Measurements from ENCODE around the gene PPP1R26. TPM values are rescaled to one million over a fixed set of nuclear protein-coding genes. Genes with fewer than 3 reads are reported as not detected.

Gene PPP1R26, protein sequence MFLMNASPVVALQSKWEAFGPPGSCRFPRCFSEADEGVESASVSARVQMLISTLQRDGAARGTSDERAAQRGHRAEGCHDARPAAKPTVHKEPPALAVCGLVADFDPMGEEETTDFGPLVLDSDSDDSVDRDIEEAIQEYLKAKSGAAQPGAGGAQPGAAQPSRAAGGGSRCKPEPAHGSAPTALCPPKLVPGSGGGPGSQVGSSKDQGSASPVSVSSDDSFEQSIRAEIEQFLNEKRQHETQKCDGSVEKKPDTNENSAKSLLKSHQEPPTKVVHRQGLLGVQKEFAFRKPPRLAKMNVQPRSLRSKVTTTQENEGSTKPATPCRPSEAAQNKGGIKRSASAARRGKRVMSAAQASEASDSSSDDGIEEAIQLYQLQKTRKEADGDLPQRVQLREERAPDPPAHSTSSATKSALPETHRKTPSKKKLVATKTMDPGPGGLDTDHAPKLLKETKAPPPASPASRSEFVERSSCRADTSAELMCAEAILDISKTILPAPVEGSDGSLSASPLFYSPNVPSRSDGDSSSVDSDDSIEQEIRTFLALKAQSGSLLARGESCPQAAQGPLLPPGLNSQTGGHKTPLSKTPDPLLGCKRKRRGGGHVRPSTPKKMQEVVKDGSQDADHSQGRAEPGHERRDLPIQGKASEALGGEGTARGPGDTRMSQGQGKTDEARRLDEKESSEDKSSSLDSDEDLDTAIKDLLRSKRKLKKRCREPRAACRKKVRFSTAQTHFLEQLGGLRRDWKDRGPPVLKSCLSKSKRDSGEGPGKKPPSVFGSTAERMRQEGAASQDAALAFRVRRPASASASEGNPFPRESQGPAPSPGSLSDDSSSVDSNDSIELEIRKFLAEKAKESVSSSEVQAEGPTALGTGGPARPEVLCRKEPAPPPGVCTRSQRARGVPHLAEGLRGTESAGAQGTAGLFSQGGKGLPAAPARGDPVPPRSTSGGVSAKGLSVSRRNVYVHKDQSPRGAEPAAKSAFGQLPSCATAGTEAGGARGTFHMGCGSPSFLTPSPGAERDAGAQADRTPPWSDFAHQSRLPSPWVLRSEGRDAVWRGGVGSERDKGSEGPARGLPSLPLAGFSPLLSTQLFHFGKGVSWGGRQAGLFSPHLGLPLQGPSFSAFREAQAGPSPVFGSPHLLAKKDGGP (N-terminal part only)
- total RNA-seq = 9.1 and 11.1 TPM in 2 replicates

DNA sequence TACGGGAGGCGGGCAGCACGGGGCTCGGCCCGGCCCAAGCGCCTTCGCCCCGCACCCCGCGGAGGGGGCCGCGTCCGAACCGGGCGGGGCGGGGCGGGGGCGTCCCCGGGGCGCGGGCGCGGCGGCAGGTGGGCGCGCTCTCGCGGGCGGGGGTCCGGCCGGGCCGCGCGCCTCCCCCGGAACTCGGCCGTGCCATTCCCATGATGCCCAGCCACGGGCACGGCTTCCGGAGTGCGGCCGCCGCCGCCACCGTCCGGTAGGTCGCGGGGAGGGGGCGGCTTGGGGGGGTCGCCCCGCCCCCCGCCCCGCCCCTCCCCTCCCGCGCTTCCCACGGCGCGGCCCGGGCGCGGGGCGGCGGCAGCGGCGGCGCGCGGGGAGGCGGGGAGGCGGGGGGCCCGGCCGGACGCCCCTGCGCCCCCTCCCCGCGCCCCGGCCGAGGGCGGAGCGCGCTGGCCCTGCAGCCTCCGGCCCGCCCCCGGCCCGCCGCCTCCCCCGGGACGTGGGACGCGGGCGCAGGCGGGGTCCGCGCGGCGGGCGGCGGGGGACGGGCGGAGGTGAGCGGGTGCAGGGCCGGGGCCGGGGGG lies at the start of gene PPP1R26:
TSS of gene PPP1R26 (plus strand) at position 314 of the 584 bp plus-strand sequence. CDS start 4,729 bp downstream, outside the sequence.

DNA sequence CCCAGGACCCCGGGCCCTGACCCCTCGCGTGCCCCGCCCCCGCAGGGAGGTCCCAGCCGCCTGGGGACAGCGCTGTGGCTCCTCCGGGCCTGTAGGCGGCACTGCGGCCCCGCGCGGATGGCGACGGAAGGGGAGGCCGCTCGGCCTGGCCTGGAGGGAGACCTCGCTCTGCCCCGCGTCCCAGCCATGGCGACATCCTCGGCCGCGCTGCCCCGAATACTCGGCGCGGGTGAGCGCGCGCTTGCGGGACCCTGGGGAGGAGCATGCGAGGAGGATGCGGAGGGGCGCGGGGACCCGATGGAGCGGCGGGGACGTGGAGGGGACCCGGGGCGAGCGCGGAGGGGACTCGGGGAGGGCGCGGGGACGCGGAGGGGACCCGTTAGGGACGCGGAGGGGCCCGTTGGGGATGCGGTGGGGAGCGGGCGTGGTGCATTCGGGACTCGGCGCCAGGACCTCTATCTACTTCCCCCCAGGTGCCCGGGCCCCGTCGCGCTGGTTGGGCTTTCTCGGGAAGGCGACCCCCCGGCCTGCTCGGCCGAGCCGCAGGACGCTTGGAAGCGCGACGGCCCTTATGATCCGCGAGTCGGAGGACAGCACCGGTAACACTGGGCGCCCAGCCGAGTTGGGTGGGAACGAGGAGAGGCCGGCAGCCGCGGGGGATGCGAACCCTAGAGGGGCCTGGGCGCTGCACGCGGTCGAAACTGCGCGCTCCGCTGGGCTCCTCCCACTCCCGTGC lies 21.1 kb downstream of the PPP1R26 start, which contains the start of gene MRPS2:
TSS of gene MRPS2 (plus strand) at position 158 of the 736 bp plus-strand sequence. CDS start at position 187, 29 bp downstream.

DNA sequence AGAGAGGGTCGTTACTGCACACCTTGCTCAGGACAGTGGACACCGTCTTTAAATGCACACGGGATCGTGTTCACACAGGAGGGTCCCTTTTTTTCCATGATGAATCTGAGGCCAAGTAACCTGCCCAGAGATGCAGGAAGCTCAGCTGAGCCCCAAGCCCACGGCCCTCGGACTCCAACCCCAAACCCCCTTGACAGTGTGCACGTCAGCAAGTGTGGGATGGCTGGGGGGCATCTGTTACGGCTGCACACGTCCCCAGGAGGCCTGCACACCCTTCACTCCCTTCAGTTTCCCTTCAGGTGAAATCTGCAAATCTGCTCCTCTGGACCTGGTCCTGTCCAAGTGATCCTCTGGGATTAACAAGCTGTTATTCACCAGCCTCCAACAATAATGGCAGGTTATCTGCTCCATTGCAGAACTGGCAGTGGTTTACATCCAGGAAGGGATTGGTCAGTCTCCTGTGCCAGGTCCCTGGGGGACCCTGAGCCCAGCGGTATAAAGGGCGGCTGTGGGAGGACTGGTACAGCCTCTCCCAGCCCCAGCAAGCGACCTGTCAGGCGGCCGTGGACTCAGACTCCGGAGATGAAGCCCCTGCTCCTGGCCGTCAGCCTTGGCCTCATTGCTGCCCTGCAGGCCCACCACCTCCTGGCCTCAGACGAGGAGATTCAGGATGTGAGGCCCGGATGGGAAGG lies 41.5 kb downstream of the PPP1R26 start, which contains the start of gene LCN1:
TSS of gene LCN1 (plus strand) at position 525 of the 692 bp plus-strand sequence. CDS start at position 583, 58 bp downstream.

Other genes starting within 250 kb of the PPP1R26 start
- gene MRPS2, start 20.9 kb downstream of the PPP1R26 start, total RNA-seq = 34.1 and 40.9 TPM in 2 replicates
- gene LCN1, start 41.7 kb downstream of the PPP1R26 start, total RNA-seq = 0.58 TPM in 1 of 2 replicates, not detected in the other
- not detected in 2 replicates for gene OBP2A, start 66.3 kb downstream of the PPP1R26 start, total RNA-seq
- gene PAEP, start 82.0 kb downstream of the PPP1R26 start, total RNA-seq = 0.77 and 2.7 TPM in 2 replicates
- gene GLT6D1, start 159.8 kb downstream of the PPP1R26 start, total RNA-seq = not detected in 2 replicates
- gene LCN9, start 183.5 kb downstream of the PPP1R26 start, total RNA-seq = not detected in 2 replicates
- not detected in 2 replicates for gene SOHLH1, start 219.7 kb downstream of the PPP1R26 start, total RNA-seq
- not detected in 2 replicates for gene KCNT1, start 222.4 kb downstream of the PPP1R26 start, total RNA-seq

Data from pericardium fibroblast (primary cell).